Karpas-422 (cell line): Measurements from ENCODE around the gene N4BP3. TPM values are rescaled to one million over a fixed set of nuclear protein-coding genes. Genes with fewer than 3 reads are reported as not detected.
A peak's percentile ranks its signal among the peaks of the same experiment; 100 is the strongest.
"Not testable (repeated sequence)": the region's sequence is repeated elsewhere in the genome, so short reads cannot be mapped to it uniquely, and the experiment has no call there.

ENCODE experiments used
- DNase-seq: peaks from one replicate; pipeline ENCODE4 v3.0.0-alpha.2; 2015
- H2AFZ ChIP-seq: fragments of 200-600 bp; sonication (generic); 2 replicates; pipeline ENCODE4 v1.6.1; 2014; ENCODE audit warnings: antibody characterized with exemption, low read length, mixed read lengths
- H3K27ac ChIP-seq: fragments of 200-600 bp; sonication (generic); 2 replicates; pipeline ENCODE4 v1.5.1; 2014; ENCODE audit warnings: mild to moderate bottlenecking, low read length, moderate library complexity
- H3K27me3 ChIP-seq: fragments of 200-600 bp; sonication (generic); 2 replicates; pipeline ENCODE4 v1.6.1; 2014; ENCODE audit warnings: low read length, mixed read lengths
- H3K36me3 ChIP-seq: fragments of 200-600 bp; sonication (generic); 2 replicates; pipeline ENCODE4 v1.6.1; 2014; ENCODE audit warnings: low read length, mixed read lengths; ENCODE audit not compliant: insufficient read depth
- H3K4me1 ChIP-seq: fragments of 200-600 bp; sonication (generic); 2 replicates; pipeline ENCODE4 v1.6.1; 2014; ENCODE audit warnings: mild to moderate bottlenecking, low read length, mixed read lengths
- H3K4me2 ChIP-seq: fragments of 200-600 bp; sonication (generic); 2 replicates; pipeline ENCODE4 v1.6.1; 2014; ENCODE audit warnings: low read length, low read depth, mild to moderate bottlenecking; ENCODE audit not compliant: poor library complexity, severe bottlenecking
- H3K4me3 ChIP-seq: fragments of 200-600 bp; sonication (generic); 2 replicates; pipeline ENCODE4 v1.5.1; 2014; ENCODE audit warnings: mild to moderate bottlenecking, antibody characterized with exemption, low read length, mixed read lengths
- H3K79me2 ChIP-seq: fragments of 200-600 bp; sonication (generic); 2 replicates; pipeline ENCODE4 v1.6.1; 2014; ENCODE audit warnings: mild to moderate bottlenecking, low read length, mixed read lengths
- H3K9ac ChIP-seq: fragments of 200-600 bp; sonication (generic); 2 replicates; pipeline ENCODE4 v1.6.0; 2014; ENCODE audit warnings: low read length
- H3K9me2 ChIP-seq: fragments of 200-600 bp; sonication (generic), shearing (Covaris generic); replicated peaks from 2 replicates; pipeline ENCODE4 v1.6.0; 2014; ENCODE audit warnings: mild to moderate bottlenecking, low read length, moderate library complexity; ENCODE audit not compliant: insufficient read depth
- H3K9me3 ChIP-seq: fragments of 300-700, 200-600 bp; sonication (generic); 2 replicates; pipeline ENCODE4 v1.6.1; 2014; ENCODE audit warnings: low read length, mixed read lengths
- H4K20me1 ChIP-seq: fragments of 200-600 bp; sonication (generic); 2 replicates; pipeline ENCODE4 v1.6.1; 2014; ENCODE audit warnings: mild to moderate bottlenecking, antibody characterized with exemption, low read length, low read depth; ENCODE audit not compliant: insufficient read depth
- total RNA-seq: library from RNA; depleted of rRNA; stranded (reverse); fragments of >200 nt; shearing (Covaris generic); gene quantifications from 2 replicates; pipeline ENCODE4 v1.2.3, GENCODE V29; 2014; ENCODE audit warnings: low replicate concordance; rRNA removed

The N4BP3 gene, protein sequence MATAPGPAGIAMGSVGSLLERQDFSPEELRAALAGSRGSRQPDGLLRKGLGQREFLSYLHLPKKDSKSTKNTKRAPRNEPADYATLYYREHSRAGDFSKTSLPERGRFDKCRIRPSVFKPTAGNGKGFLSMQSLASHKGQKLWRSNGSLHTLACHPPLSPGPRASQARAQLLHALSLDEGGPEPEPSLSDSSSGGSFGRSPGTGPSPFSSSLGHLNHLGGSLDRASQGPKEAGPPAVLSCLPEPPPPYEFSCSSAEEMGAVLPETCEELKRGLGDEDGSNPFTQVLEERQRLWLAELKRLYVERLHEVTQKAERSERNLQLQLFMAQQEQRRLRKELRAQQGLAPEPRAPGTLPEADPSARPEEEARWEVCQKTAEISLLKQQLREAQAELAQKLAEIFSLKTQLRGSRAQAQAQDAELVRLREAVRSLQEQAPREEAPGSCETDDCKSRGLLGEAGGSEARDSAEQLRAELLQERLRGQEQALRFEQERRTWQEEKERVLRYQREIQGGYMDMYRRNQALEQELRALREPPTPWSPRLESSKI
- total RNA-seq, result 1.2 and 4.1 TPM in 2 replicates

DNA sequence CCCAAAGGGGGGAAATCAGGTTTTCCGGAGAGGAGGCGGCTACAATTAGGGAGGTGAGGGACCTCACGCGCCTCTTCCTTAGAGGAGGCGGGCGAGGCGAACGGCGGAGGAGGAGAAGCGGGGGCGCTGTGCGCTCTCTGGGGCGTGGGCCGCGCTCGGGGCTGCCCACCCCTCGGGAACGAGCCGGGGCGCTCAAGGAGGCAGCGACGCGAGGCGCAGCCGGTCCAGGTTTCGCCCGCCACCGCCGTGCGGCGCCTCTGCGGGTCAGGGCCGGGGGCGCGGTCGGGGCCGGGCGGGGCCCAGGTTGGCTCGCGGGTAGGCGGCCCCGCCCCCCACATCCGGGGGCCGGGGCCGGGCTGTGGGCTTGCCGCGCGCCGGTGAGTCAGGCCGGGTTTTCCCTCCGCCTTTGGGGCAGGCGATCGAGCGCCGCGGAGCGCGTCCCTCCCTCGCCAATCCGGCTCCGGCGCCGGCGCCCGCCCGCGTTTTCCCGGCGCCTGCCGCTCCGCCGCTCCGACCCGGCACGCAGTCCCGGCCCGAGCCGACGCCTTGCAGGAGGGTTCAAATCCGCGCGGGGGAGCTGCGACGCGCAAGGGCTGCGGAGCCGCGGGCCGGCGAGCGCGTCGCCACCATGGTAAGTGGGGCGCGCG, at the start of gene N4BP3:
N4BP3 (plus strand) TSS at position 392 of the 647 bp plus-strand sequence. CDS start 6,052 bp downstream, outside the sequence.
- H2AFZ ChIP-seq, result peak within 1 kb of the TSS; percentile 49; the same call in 1 of the 2 replicates
- H3K27ac ChIP-seq, result no peak within 1 kb of the TSS
- H3K4me1 ChIP-seq, result peaks cover 53% of the 10 kb centered on the region
- peak within 1 kb of the TSS; percentile 61 for H3K4me2 ChIP-seq
- no peaks in the 10 kb centered on the region for H3K79me2 ChIP-seq
- H3K9me2 ChIP-seq, result no peaks in the 10 kb centered on the region
- no peaks in the 10 kb centered on the region for H3K9me3 ChIP-seq
- no peaks in the 10 kb centered on the region for H3K36me3 ChIP-seq
- H4K20me1 ChIP-seq, result no peaks in the 10 kb centered on the region
- H3K4me3 ChIP-seq, result peak within 1 kb of the TSS; percentile 28; the same call in 1 of the 2 replicates
- no peak for DNase-seq
- no peaks in the 10 kb centered on the region; the same call in 1 of the 2 replicates for H3K27me3 ChIP-seq
- H3K9ac ChIP-seq, result peak within 1 kb of the TSS; percentile 37

DNA sequence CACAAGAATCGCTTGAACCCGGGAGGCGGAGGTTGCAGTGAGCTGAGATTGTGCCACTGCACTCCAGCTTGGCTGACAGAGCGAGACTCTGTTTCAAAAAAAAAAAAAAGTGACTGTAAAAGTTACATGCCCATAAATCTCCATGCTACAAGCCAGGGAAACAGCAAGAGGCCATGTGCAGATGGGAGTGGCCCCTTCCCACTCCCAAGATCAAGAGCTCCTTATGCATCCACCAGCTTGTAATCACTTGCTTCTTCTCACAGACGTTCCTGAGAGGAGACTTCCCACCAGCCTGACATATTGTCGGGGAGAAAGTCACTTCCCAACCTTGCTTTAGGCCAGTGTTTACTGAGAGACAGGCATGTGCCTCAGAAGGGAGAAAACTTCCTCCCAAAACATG, 45.6 kb upstream of the N4BP3 start:
- Histone ChIP-seq H3K79me2 (no peaks in the 10 kb centered on the region), H3K4me2 (peak overlapping the region; percentile 1), H2AFZ (no peak overlapping the region), H3K27ac (no peak overlapping the region), H3K9me2 (no peaks in the 10 kb centered on the region), H3K9ac (no peak overlapping the region), H3K36me3 (no peaks in the 10 kb centered on the region), H3K9me3 (no peaks in the 10 kb centered on the region), H3K4me1 (peaks cover 12% of the 10 kb centered on the region), H4K20me1 (no peaks in the 10 kb centered on the region), H3K4me3 (no peak overlapping the region), H3K27me3 (no peaks in the 10 kb centered on the region)
- DNase-seq, result no peak

DNA sequence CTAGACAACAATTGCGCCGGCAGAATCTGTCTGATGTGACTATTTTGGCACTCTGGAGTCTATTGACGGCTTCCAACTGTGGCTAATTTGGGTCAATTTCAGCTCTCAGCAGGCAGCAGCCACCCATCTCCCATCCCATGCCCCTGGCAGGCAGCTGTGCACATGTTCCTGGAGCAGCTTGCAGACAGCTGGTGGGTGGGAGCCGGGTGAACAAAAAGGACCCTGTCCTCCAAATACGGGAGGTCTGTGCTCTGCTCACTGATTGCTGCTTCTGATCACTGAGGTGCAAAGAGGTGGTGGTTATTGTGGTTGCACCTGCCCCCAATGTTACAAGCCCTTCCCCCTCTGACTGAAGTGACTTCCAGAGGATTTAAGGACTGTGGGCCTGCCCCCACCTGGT, 45.0 kb upstream of the N4BP3 start:
- Histone ChIP-seq H3K9ac (no peak overlapping the region), H3K4me2 (peak overlapping the region; percentile 1), H3K27ac (no peak overlapping the region), H3K27me3 (no peaks in the 10 kb centered on the region), H2AFZ (no peak overlapping the region; the same call in 1 of the 2 replicates), H3K36me3 (no peaks in the 10 kb centered on the region), H4K20me1 (no peaks in the 10 kb centered on the region), H3K4me1 (peaks cover 16% of the 10 kb centered on the region), H3K9me2 (no peaks in the 10 kb centered on the region), H3K79me2 (no peaks in the 10 kb centered on the region), H3K4me3 (no peak overlapping the region), H3K9me3 (no peaks in the 10 kb centered on the region)
- DNase-seq, result peak; percentile 45

DNA sequence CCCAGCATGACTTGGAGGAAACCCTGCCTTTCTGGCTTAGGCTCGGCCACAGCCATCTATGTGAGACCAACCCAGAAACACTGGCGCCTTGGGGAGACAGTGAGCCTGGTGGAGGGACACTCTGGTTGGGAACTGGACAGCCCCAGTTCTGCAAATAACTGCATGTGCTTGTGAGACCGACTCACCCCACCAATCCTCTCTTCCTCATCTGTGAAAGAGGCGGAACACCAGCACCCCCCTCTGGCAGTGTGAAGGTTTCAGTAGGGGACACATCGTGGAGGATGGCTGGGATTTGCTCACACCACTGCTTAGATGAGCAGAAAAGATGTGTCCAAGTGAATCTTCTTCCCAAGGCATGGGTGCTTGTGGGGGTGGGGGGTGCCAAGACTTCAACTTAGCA, 43.4 kb upstream of the N4BP3 start:
- no peak overlapping the region for H3K9ac ChIP-seq

DNA sequence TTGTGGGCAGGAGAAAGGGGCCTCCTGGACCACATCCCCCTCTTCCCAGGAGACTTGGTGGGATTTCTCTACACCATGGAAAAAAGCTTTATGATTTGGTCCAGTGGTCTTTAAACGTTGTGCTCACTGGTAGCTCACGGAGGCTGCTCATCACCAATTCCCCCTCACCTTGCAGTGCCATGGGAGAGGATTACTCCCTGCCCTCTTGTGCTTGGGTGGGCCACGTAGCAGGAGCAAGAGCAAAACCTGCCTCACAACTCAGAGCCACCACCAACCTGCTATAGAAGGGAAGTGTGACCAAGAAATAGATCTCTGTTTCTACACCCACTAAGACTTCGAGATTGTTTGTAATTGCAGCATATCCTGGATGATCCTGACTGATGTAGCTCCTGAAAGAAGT, 42.2 kb upstream of the N4BP3 start:
- Histone ChIP-seq H3K9me2 (no peaks in the 10 kb centered on the region), H3K27me3 (no peaks in the 10 kb centered on the region), H3K9me3 (no peaks in the 10 kb centered on the region), H3K27ac (no peak overlapping the region), H3K79me2 (no peaks in the 10 kb centered on the region), H3K4me2 (no peak overlapping the region), H3K36me3 (no peaks in the 10 kb centered on the region), H3K4me3 (no peak overlapping the region), H3K4me1 (peaks cover 24% of the 10 kb centered on the region), H2AFZ (no peak overlapping the region), H3K9ac (no peak overlapping the region), H4K20me1 (no peaks in the 10 kb centered on the region)
- DNase-seq, result no peak

More for the DNA sequence above, 43.4 kb upstream of the N4BP3 start:
- H3K9me3 ChIP-seq, result no peaks in the 10 kb centered on the region
- no peaks in the 10 kb centered on the region for H3K27me3 ChIP-seq
- peak; percentile 90 for DNase-seq
- peak overlapping the region; percentile 48; the same call in 1 of the 2 replicates for H2AFZ ChIP-seq
- no peak overlapping the region for H3K27ac ChIP-seq
- H3K4me2 ChIP-seq, result no peak overlapping the region
- peaks cover 16% of the 10 kb centered on the region for H3K4me1 ChIP-seq
- no peaks in the 10 kb centered on the region for H4K20me1 ChIP-seq
- H3K9me2 ChIP-seq, result no peaks in the 10 kb centered on the region
- H3K79me2 ChIP-seq, result no peaks in the 10 kb centered on the region
- H3K36me3 ChIP-seq, result no peaks in the 10 kb centered on the region
- H3K4me3 ChIP-seq, result no peak overlapping the region

DNA sequence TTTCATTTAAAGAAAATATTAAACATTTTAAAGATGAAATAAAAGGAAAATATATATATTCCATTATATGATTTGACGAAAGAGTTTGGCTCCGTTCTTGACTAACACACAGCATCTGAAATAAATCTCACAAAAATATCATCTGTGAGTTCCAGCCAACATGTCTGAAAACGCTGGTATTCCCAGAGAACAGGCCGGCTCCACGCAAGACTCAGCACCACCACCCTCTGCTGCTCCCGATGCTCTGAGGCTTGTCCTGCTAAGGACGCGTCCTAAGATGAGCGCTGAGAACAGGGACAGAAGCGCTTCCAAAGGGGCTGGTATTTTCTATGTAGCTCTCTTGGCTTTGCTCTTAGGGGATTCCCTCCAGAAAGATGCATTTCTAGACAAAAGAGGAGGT, 40.6 kb upstream of the N4BP3 start:
- DNase-seq, result no peak
- no peaks in the 10 kb centered on the region for H3K9me3 ChIP-seq
- H3K4me1 ChIP-seq, result peaks cover 24% of the 10 kb centered on the region
- no peak overlapping the region for H3K4me2 ChIP-seq
- H2AFZ ChIP-seq, result no peak overlapping the region
- H3K79me2 ChIP-seq, result no peaks in the 10 kb centered on the region
- no peaks in the 10 kb centered on the region for H3K27me3 ChIP-seq
- H4K20me1 ChIP-seq, result no peaks in the 10 kb centered on the region
- H3K9me2 ChIP-seq, result no peaks in the 10 kb centered on the region
- H3K9ac ChIP-seq, result no peak overlapping the region
- H3K4me3 ChIP-seq, result no peak overlapping the region
- no peaks in the 10 kb centered on the region for H3K36me3 ChIP-seq
- no peak overlapping the region for H3K27ac ChIP-seq

DNA sequence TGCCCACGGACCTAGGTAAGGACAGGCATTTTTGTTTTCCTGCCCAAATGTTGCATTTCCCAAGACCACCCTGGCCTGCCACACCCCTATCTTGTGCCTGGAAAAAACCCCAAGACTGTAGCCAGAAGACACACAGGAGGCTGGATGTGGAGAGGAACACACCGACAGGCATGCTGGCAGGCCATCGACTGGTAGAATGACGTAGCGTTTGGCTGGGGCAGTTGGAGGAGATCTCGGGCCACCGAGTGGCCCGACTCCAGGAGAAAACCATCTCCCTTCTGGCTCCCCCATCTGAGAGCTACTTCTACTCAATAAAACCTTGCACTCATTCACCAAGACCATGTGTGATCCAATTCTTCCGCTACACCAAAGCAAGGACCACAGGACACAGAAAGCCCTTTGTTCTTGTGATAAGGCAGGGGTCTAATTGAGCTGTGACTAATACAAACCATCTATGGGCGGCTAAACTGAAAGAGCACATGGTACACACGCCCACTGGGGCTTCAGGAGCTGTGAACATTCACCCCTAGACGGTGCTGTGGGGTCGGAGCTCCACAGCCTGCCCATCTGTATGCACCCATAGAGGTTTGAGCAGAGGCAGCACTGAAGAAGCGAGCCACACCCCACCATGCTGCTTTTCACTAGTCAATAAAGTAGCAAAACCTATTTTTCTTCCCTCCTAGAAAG, 38.9 kb upstream of the N4BP3 start:
- Histone ChIP-seq H3K9me3 (no peaks in the 10 kb centered on the region), H3K4me2 (no peak overlapping the region), H3K4me3 (no peak overlapping the region), H3K4me1 (peaks cover 13% of the 10 kb centered on the region), H3K27ac (no peak overlapping the region), H4K20me1 (no peaks in the 10 kb centered on the region), H3K79me2 (no peaks in the 10 kb centered on the region), H2AFZ (no peak overlapping the region; the same call in 1 of the 2 replicates), H3K9me2 (no peaks in the 10 kb centered on the region), H3K36me3 (no peaks in the 10 kb centered on the region), H3K27me3 (no peaks in the 10 kb centered on the region), H3K9ac (no peak overlapping the region)
- peak; percentile 78 for DNase-seq

DNA sequence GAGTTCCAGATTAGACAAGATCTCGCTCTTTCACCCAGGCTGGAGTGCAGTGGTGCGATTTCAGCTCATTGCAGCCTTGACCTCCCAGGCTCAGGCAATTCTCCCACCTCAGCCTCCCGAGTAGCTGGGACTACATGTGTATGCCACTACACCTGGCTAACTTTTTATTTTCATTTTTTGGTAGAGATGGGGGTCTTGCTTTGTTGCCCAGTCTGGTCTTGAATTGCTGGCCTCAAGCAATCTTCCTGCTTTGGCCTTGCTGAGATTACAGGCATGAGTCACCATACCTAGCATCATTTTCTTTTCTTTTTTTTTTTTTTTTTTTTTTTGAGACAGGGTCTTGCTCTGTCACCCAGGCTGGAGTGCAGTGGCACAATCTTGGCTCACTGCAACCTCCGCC, 36.4 kb upstream of the N4BP3 start:
- H3K36me3 ChIP-seq, H3K27me3 ChIP-seq, DNase-seq, H3K4me3 ChIP-seq, H3K79me2 ChIP-seq, H3K9me2 ChIP-seq, H3K9ac ChIP-seq, H3K9me3 ChIP-seq, H4K20me1 ChIP-seq, H2AFZ ChIP-seq, H3K4me2 ChIP-seq, H3K27ac ChIP-seq: not testable (repeated sequence)
- peaks cover 13% of the 10 kb centered on the region for H3K4me1 ChIP-seq
